Panc1 (cell line): Measurements from ENCODE around the gene NFKBIZ. TPM values are rescaled to one million over a fixed set of nuclear protein-coding genes. Genes with fewer than 3 reads are reported as not detected.
"Not testable (repeated sequence)": the region's sequence is repeated elsewhere in the genome, so short reads cannot be mapped to it uniquely, and the experiment has no call there.

ENCODE experiments used
- ATAC-seq: fragments of 200-7000 bp; cut with Tn5 transposase; 2 replicates; pipeline ENCODE4 v1.9.1; 2020; ENCODE audit warnings: mild to moderate bottlenecking, moderate library complexity
- BruUV-seq: library from RNA; stranded (reverse); fragments of 400-500 nt; replicated peaks from 2 replicates; lab custom pipeline; 2021; lab: Mats Ljungman, UMichigan
- CTCF ChIA-PET: fragments of 300-600 bp; sonication (Branson Sonifier 250); formaldehyde crosslinking; loops from one replicate; lab custom pipeline; 2022; ENCODE audit warnings: antibody characterized with exemption; lab: Charles Lee
- POLR2A ChIA-PET: fragments of 300-600 bp; sonication (Branson Sonifier 250); formaldehyde crosslinking; loops from one replicate; lab custom pipeline; 2022; ENCODE audit warnings: antibody characterized with exemption; lab: Charles Lee
- DNase-seq: peaks from one replicate; pipeline ENCODE4 v3.0.0-alpha.2; 2010; ENCODE audit warnings: low read depth, low spot score
- H3K27ac ChIP-seq: 2 replicates; pipeline ENCODE4 v1.5.1; 2011; ENCODE audit warnings: mild to moderate bottlenecking, low read length, inconsistent platforms
- H3K27me3 ChIP-seq: fragments of 200-500 bp; sonication (Bioruptor generic); 2 replicates; pipeline ENCODE4 v1.6.0; 2014; ENCODE audit warnings: low read length, inconsistent platforms; ENCODE audit not compliant: control insufficient read depth, insufficient read depth
- H3K36me3 ChIP-seq: fragments of 200-500 bp; sonication (Bioruptor generic); 2 replicates; pipeline ENCODE4 v1.5.1; 2014; ENCODE audit warnings: inconsistent platforms, mild to moderate bottlenecking, low read length, moderate library complexity; ENCODE audit not compliant: control insufficient read depth, insufficient read depth
- H3K4me1 ChIP-seq: 2 replicates; pipeline ENCODE4 v1.5.1; 2011; ENCODE audit warnings: inconsistent platforms, mild to moderate bottlenecking, low read length, moderate library complexity; ENCODE audit not compliant: control insufficient read depth, insufficient read depth
- H3K4me3 ChIP-seq, 2 experiments: 2 replicates each; pipeline ENCODE4 v1.5.1; 2011 to 2012; ENCODE audit warnings: low read depth in 2 of 2, low read length in 2 of 2, mild to moderate bottlenecking in 2 of 2, inconsistent platforms in 1 of 2, moderate library complexity in 1 of 2
- H3K9me3 ChIP-seq: fragments of 200-500 bp; sonication (Bioruptor generic); 2 replicates; pipeline ENCODE4 v1.5.1; 2014; ENCODE audit warnings: low read depth, mild to moderate bottlenecking, inconsistent platforms, low read length, moderate library complexity; ENCODE audit not compliant: control insufficient read depth, insufficient read depth
- CTCF ChIP-seq: fragments of 450-650 bp; IDR thresholded peaks from 2 replicates; pipeline ENCODE4 v1.5.1; 2017; ENCODE audit warnings: mild to moderate bottlenecking
- POLR2AphosphoS5 ChIP-seq: IDR thresholded peaks from 2 replicates; pipeline ENCODE4 v1.6.1; 2012; ENCODE audit warnings: mild to moderate bottlenecking, low read depth, low read length, moderate library complexity
- REST ChIP-seq, 2 experiments: IDR thresholded peaks; 2 replicates each; pipeline ENCODE4 v1.6.1; 2011 to 2012; ENCODE audit warnings: low read depth in 2 of 2, control low read depth in 1 of 2, low read length in 1 of 2, mild to moderate bottlenecking in 1 of 2, moderate library complexity in 1 of 2; ENCODE audit not compliant: insufficient read depth in 1 of 2
- SIN3A ChIP-seq: IDR thresholded peaks from 2 replicates; pipeline ENCODE4 v1.6.1; 2012; ENCODE audit warnings: low read depth, mild to moderate bottlenecking, low read length, moderate library complexity, borderline replicate concordance; ENCODE audit not compliant: insufficient read depth
- TCF7L2 ChIP-seq: IDR thresholded peaks from 2 replicates; pipeline ENCODE4 v1.6.1; 2011; ENCODE audit warnings: mild to moderate bottlenecking, low read depth, low read length, inconsistent platforms
- in situ Hi-C: cut with HindIII; loops from 2 replicates; pipeline ENCODE4 v1.10.0; 2016; ENCODE audit warnings: low sequenced_read_pairs, low pct_unique_long_range_greater_than_20kb
- intact Hi-C: fragments of 100-400 bp; cut with micrococcal nuclease; formaldehyde crosslinking; loops from one replicate; pipeline ENCODE4 v1.10.0; 2022; ENCODE audit not compliant: unreplicated experiment
- total RNA-seq: library from RNA; stranded (reverse); gene quantifications from one replicate; pipeline ENCODE4 v1.2.1, GENCODE V29; 2021; ENCODE audit not compliant: unreplicated experiment

The NFKBIZ gene
- total RNA-seq, 1 experiment from 2014 or later: 17.4 TPM

GRCh38 chr3:101903451-101903871 lies 54.1 kb downstream of the NFKBIZ start:
- Histone ChIP-seq H3K4me3 (no peak overlapping the region), H3K27me3 (no peaks in the 10 kb centered on the region), H3K9me3 (no peaks in the 10 kb centered on the region), H3K27ac (no peak overlapping the region), H3K4me1 (no peaks in the 10 kb centered on the region), H3K36me3 (no peaks in the 10 kb centered on the region)
- no peak for DNase-seq
- in situ Hi-C loops (no loop called here), intact Hi-C loops (no loop called here)
- POLR2A ChIA-PET: no interaction called here
- TF ChIP-seq CTCF: no peak
- no peak for TF ChIP-seq TCF7L2
- TF ChIP-seq SIN3A: no peak
- no peak for TF ChIP-seq POLR2AphosphoS5
- no peak for TF ChIP-seq REST (IDR thresholded peaks at IDR 0.05; ENCODE audit: insufficient read depth in 1 of 2, low read depth in 2 of 2, low read length in 1 of 2)
- no peak for ATAC-seq
- CTCF ChIA-PET: no interaction called here
- BruUV-seq: no TSS peak

GRCh38 chr3:101905573-101905972 lies 56.3 kb downstream of the NFKBIZ start:
- H3K36me3 ChIP-seq, H3K27me3 ChIP-seq, ATAC-seq, H3K4me3 ChIP-seq, H3K27ac ChIP-seq, intact Hi-C loops, H3K9me3 ChIP-seq, BruUV-seq, in situ Hi-C loops, DNase-seq, H3K4me1 ChIP-seq, POLR2A ChIA-PET, CTCF ChIA-PET: not testable (repeated sequence)

Other genes with a start within 250 kb of the NFKBIZ start
- gene ZBTB11, start 172.4 kb upstream of the NFKBIZ start, total RNA-seq: 20.1 TPM
- gene RPL24, start 162.8 kb upstream of the NFKBIZ start, total RNA-seq: 1,155 TPM
- gene CEP97, start 124.9 kb upstream of the NFKBIZ start, total RNA-seq: 17.4 TPM
- gene NXPE3, start 70.3 kb upstream of the NFKBIZ start, total RNA-seq: 30.4 TPM